Skeletal muscle tissue (tissue), 4 donors: Measurements from ENCODE around the gene PPFIBP1. TPM values are rescaled to one million over a fixed set of nuclear protein-coding genes. Genes with fewer than 3 reads are reported as not detected.

Experiments
- H3K27ac ChIP-seq: one replicate; pipeline ENCODE4 v1.7.0; 2013; ENCODE audit warnings: mild to moderate bottlenecking, low read depth, low read length, inconsistent platforms
- H3K27me3 ChIP-seq, 3 donors: one replicate each; pipeline ENCODE4 v1.7.0; 2013; ENCODE audit warnings: low read length in 3 of 3; ENCODE audit not compliant: control insufficient read depth in 3 of 3, insufficient read depth in 3 of 3
- H3K36me3 ChIP-seq, 3 donors: one replicate each; pipeline ENCODE4 v1.7.0; 2013; ENCODE audit warnings: low read length in 3 of 3; ENCODE audit not compliant: control insufficient read depth in 3 of 3, insufficient read depth in 3 of 3
- H3K4me1 ChIP-seq, 3 donors: one replicate each; pipeline ENCODE4 v1.7.0; 2013; ENCODE audit warnings: low read length in 3 of 3, mild to moderate bottlenecking in 3 of 3; ENCODE audit not compliant: control insufficient read depth in 3 of 3, insufficient read depth in 3 of 3
- H3K4me3 ChIP-seq, 3 donors: one replicate each; pipeline ENCODE4 v1.7.0; 2013; ENCODE audit warnings: low read length in 3 of 3
- H3K9ac ChIP-seq, 3 donors: one replicate each; pipeline ENCODE4 v1.7.0; 2013; ENCODE audit warnings: low read length in 3 of 3, mild to moderate bottlenecking in 3 of 3, moderate library complexity in 2 of 3, low read depth in 1 of 3
- H3K9me3 ChIP-seq, 3 donors: one replicate each; pipeline ENCODE4 v1.7.0; 2013; ENCODE audit warnings: low read length in 3 of 3; ENCODE audit not compliant: control insufficient read depth in 3 of 3
- total RNA-seq: library from RNA; depleted of rRNA; stranded (reverse); fragments of >200 nt; gene quantifications from one replicate; pipeline ENCODE4 v1.2.3, GENCODE V29; 2014
- donor health status: Osteomylitis.

Gene PPFIBP1
- total RNA-seq, 1 donor from 2014 or later, result 49.1 TPM

- no peaks in the 10 kb centered on the region for H3K9me3 ChIP-seq
- no peaks in the 10 kb centered on the region for H3K27me3 ChIP-seq
- H3K36me3 ChIP-seq, result peaks cover 40 to 63% (median 58%) of the 10 kb centered on the region in 3 donors
- no peak overlapping the region for H3K27ac ChIP-seq
- H3K9ac ChIP-seq, result no peak overlapping the region
- no peak overlapping the region for H3K4me3 ChIP-seq
- no peaks in the 10 kb centered on the region for H3K4me1 ChIP-seq
These were observed 164.7 kb downstream of the PPFIBP1 start for GRCh38 chr12:27688671-27689070.

GRCh38 chr12:27689558-27690180 is 165.7 kb downstream of the PPFIBP1 start:
- Histone ChIP-seq H3K36me3 (peaks cover 40 to 63% (median 58%) of the 10 kb centered on the region in 3 donors), H3K4me1 (no peaks in the 10 kb centered on the region), H3K9ac (no peak overlapping the region), H3K9me3 (no peaks in the 10 kb centered on the region), H3K27ac (no peak overlapping the region), H3K4me3 (no peak overlapping the region), H3K27me3 (no peaks in the 10 kb centered on the region)

GRCh38 chr12:27693403-27693802 is 169.4 kb downstream of the PPFIBP1 start:
- no peaks in the 10 kb centered on the region for H3K4me1 ChIP-seq
- no peaks in the 10 kb centered on the region for H3K9me3 ChIP-seq
- H3K36me3 ChIP-seq, result peaks cover 29 to 44% (median 41%) of the 10 kb centered on the region in 3 donors
- H3K4me3 ChIP-seq, result no peak overlapping the region
- H3K27me3 ChIP-seq, result no peaks in the 10 kb centered on the region
- no peak overlapping the region for H3K9ac ChIP-seq
- H3K27ac ChIP-seq, result no peak overlapping the region

- Histone ChIP-seq H3K4me1 (no peaks in the 10 kb centered on the region), H3K27me3 (no peaks in the 10 kb centered on the region), H3K27ac (no peak overlapping the region), H3K9me3 (no peaks in the 10 kb centered on the region), H3K9ac (no peak overlapping the region), H3K36me3 (peaks cover 13 to 21% (median 21%) of the 10 kb centered on the region in 3 donors), H3K4me3 (no peak overlapping the region)
These were observed 171.7 kb downstream of the PPFIBP1 start for GRCh38 chr12:27695556-27696292.

GRCh38 chr12:27696293-27696652 is 172.3 kb downstream of the PPFIBP1 start, which contains the start of gene REP15:
Gene REP15 (plus strand): TSS chr12:27696447. CDS start chr12:27696563, 116 bp downstream.
- H3K4me1 ChIP-seq, result no peaks in the 10 kb centered on the region
- H3K9me3 ChIP-seq, result no peaks in the 10 kb centered on the region
- no peak within 1 kb of the TSS for H3K9ac ChIP-seq
- H3K27ac ChIP-seq, result no peak within 1 kb of the TSS
- H3K27me3 ChIP-seq, result no peaks in the 10 kb centered on the region
- peaks cover 13 to 21% (median 19%) of the 10 kb centered on the region in 3 donors for H3K36me3 ChIP-seq
- H3K4me3 ChIP-seq, result no peak within 1 kb of the TSS

GRCh38 chr12:27696864-27697564 is 173.0 kb downstream of the PPFIBP1 start:
- Histone ChIP-seq H3K9me3 (no peaks in the 10 kb centered on the region), H3K27me3 (no peaks in the 10 kb centered on the region), H3K9ac (no peak overlapping the region), H3K27ac (no peak overlapping the region), H3K4me1 (no peaks in the 10 kb centered on the region), H3K36me3 (peaks cover 10 to 17% (median 12%) of the 10 kb centered on the region in 3 donors), H3K4me3 (no peak overlapping the region)

GRCh38 chr12:27703720-27704452 is 179.9 kb downstream of the PPFIBP1 start:
- H3K27me3 ChIP-seq, result no peaks in the 10 kb centered on the region
- no peaks in the 10 kb centered on the region for H3K4me1 ChIP-seq
- no peak overlapping the region for H3K9ac ChIP-seq
- no peaks in the 10 kb centered on the region for H3K9me3 ChIP-seq
- no peak overlapping the region for H3K27ac ChIP-seq
- no peak overlapping the region for H3K4me3 ChIP-seq
- no peaks in the 10 kb centered on the region for H3K36me3 ChIP-seq

- H3K9ac ChIP-seq, result no peak overlapping the region
- H3K4me1 ChIP-seq, result peaks cover 0 to 2% (median 0%) of the 10 kb centered on the region in 3 donors
- no peaks in the 10 kb centered on the region for H3K27me3 ChIP-seq
- H3K27ac ChIP-seq, result no peak overlapping the region
- H3K9me3 ChIP-seq, result no peaks in the 10 kb centered on the region
- H3K4me3 ChIP-seq, result no peak overlapping the region
- no peaks in the 10 kb centered on the region for H3K36me3 ChIP-seq
These were observed 181.3 kb downstream of the PPFIBP1 start for GRCh38 chr12:27705263-27705662.

GRCh38 chr12:27707216-27707615 is 183.2 kb downstream of the PPFIBP1 start:
- Histone ChIP-seq H3K9ac (no peak overlapping the region), H3K9me3 (no peaks in the 10 kb centered on the region), H3K27ac (no peak overlapping the region), H3K36me3 (no peaks in the 10 kb centered on the region), H3K4me1 (peaks cover 5 to 18% (median 9%) of the 10 kb centered on the region in 3 donors), H3K4me3 (no peak overlapping the region), H3K27me3 (no peaks in the 10 kb centered on the region)
